CD4-positive, CD25-positive, alpha-beta regulatory T cell (primary cell): ENCODE data around the gene LRRC74A. TPM values are rescaled to one million over a fixed set of nuclear protein-coding genes. Genes with fewer than 3 reads are reported as not detected.

Experiments used
- ATAC-seq, 2 donors: fragments of 150-1000 bp; cut with Tn5 transposase; one replicate each; pipeline ENCODE4 v1.10.0; 2021; ENCODE audit warnings: low read depth in 2 of 2, moderate number of reproducible peaks in 2 of 2, moderate library complexity in 1 of 2
- DNase-seq, 3 donors: peaks; one replicate each; pipeline versions ENCODE4 v3.0.0 to v3.0.0-alpha.2; 2012 to 2022; ENCODE audit warnings: mixed read lengths in 1 of 3
- H3K27ac ChIP-seq: one replicate; pipeline ENCODE4 v1.7.0; 2013; ENCODE audit warnings: mild to moderate bottlenecking, low read length; ENCODE audit not compliant: insufficient read depth, poor library complexity, severe bottlenecking
- H3K27me3 ChIP-seq: one replicate; pipeline ENCODE4 v1.7.0; 2013; ENCODE audit warnings: low read length; ENCODE audit not compliant: control insufficient read depth, insufficient read depth
- H3K36me3 ChIP-seq: one replicate; pipeline ENCODE4 v1.7.0; 2013; ENCODE audit warnings: mild to moderate bottlenecking, low read length, moderate library complexity; ENCODE audit not compliant: control insufficient read depth, insufficient read depth
- H3K4me1 ChIP-seq: 2 replicates; pipeline ENCODE4 v1.7.0; 2013; ENCODE audit warnings: mild to moderate bottlenecking, low read length; ENCODE audit not compliant: insufficient read depth, control insufficient read depth, poor library complexity, severe bottlenecking
- H3K4me3 ChIP-seq: one replicate; pipeline ENCODE4 v1.7.0; 2013; ENCODE audit warnings: low read depth, mild to moderate bottlenecking, low read length, moderate library complexity
- H3K9me3 ChIP-seq, 2 experiments: 1 replicate in 1 of 2; 2 replicates in 1 of 2; pipeline ENCODE4 v1.7.0; 2013; ENCODE audit warnings: low read length in 2 of 2, mild to moderate bottlenecking in 1 of 2, moderate library complexity in 1 of 2; ENCODE audit not compliant: control insufficient read depth in 2 of 2
- H3K27ac Mint-ChIP-seq, 3 donors: one replicate each; pipeline ENCODE4 v1.8.0; 2020 to 2022; ENCODE audit warnings: mild to moderate bottlenecking in 3 of 3, mixed read lengths in 3 of 3, moderate library complexity in 2 of 3
- H3K27me3 Mint-ChIP-seq: one replicate; pipeline ENCODE4 v1.8.0; 2022; ENCODE audit warnings: mild to moderate bottlenecking, mixed read lengths
- H3K36me3 Mint-ChIP-seq: one replicate; pipeline ENCODE4 v1.8.0; 2020; ENCODE audit warnings: mixed read lengths
- H3K4me1 Mint-ChIP-seq, 4 donors: one replicate each; pipeline ENCODE4 v1.8.0; 2020 to 2022; ENCODE audit warnings: mixed read lengths in 4 of 4, mild to moderate bottlenecking in 1 of 4
- H3K4me3 Mint-ChIP-seq, 4 donors: one replicate each; pipeline ENCODE4 v1.8.0; 2020 to 2022; ENCODE audit warnings: mild to moderate bottlenecking in 4 of 4, mixed read lengths in 4 of 4, moderate library complexity in 3 of 4
- H3K9me3 Mint-ChIP-seq, 7 donors: one replicate each; pipeline ENCODE4 v1.8.0; 2020 to 2022; ENCODE audit warnings: mixed read lengths in 7 of 7, mild to moderate bottlenecking in 3 of 7, moderate library complexity in 2 of 7
- polyA plus RNA-seq, 4 donors: library from polyadenylated mRNA; unstranded; fragments of 300-500 nt; fragmentation: Illumina TruSeq; gene quantifications; one replicate each; pipeline ENCODE4 v1.2.3, GENCODE V29; 2021
- total RNA-seq: library from RNA; stranded (reverse); gene quantifications from one replicate; pipeline ENCODE4 v1.2.3, GENCODE V29; 2022

LRRC74A gene
- total and polyA plus RNA-seq, 5 donors from 2014 or later = not detected

- Histone ChIP-seq H3K36me3 (no peaks in the 10 kb centered on the region), H3K27me3 (peaks cover 1% of the 10 kb centered on the region), H3K27ac (no peak overlapping the region), H3K4me1 (peaks cover 6% of the 10 kb centered on the region), H3K4me3 (no peak overlapping the region), H3K9me3 (no peaks in the 10 kb centered on the region)
- H3K36me3 Mint-ChIP-seq = no peaks in the 10 kb centered on the region
- H3K4me3 Mint-ChIP-seq = peak overlapping the region in 1 of 4 donors; percentile 10
- H3K4me1 Mint-ChIP-seq = peaks cover 0 to 15% (median 4%) of the 10 kb centered on the region in 4 donors
- ATAC-seq (no peak), DNase-seq (no peak)
- peaks cover 27% of the 10 kb centered on the region for H3K27me3 Mint-ChIP-seq
- H3K9me3 Mint-ChIP-seq = peaks cover 0 to 1% (median 0%) of the 10 kb centered on the region in 7 donors
- no peak overlapping the region for H3K27ac Mint-ChIP-seq
Observed at GRCh38 chr14:76862546-76863282, 36.5 kb downstream of the LRRC74A start.

- ATAC-seq (no peak), DNase-seq (no peak)
- Mint-ChIP-seq H3K4me1 (peaks cover 0 to 24% (median 4%) of the 10 kb centered on the region in 4 donors), H3K27ac (peak overlapping the region in 2 of 3 donors; percentile 51 to 79), H3K4me3 (no peak overlapping the region), H3K36me3 (no peaks in the 10 kb centered on the region), H3K9me3 (peaks cover 0 to 1% (median 0%) of the 10 kb centered on the region in 7 donors), H3K27me3 (peaks cover 28% of the 10 kb centered on the region)
- Histone ChIP-seq H3K27ac (no peak overlapping the region), H3K9me3 (no peaks in the 10 kb centered on the region), H3K27me3 (peaks cover 1% of the 10 kb centered on the region), H3K4me1 (peaks cover 10% of the 10 kb centered on the region), H3K4me3 (no peak overlapping the region), H3K36me3 (no peaks in the 10 kb centered on the region)
Observed at GRCh38 chr14:76863724-76864407, 37.7 kb downstream of the LRRC74A start.

GRCh38 chr14:76866456-76866855, 40.2 kb downstream of the LRRC74A start:
- H3K27me3 ChIP-seq = peaks cover 5% of the 10 kb centered on the region
- DNase-seq (no peak), ATAC-seq (no peak)
- H3K27ac ChIP-seq = no peak overlapping the region
- no peaks in the 10 kb centered on the region for H3K9me3 ChIP-seq
- no peaks in the 10 kb centered on the region for H3K36me3 ChIP-seq
- no peaks in the 10 kb centered on the region for H3K36me3 Mint-ChIP-seq
- H3K4me1 ChIP-seq = peaks cover 10% of the 10 kb centered on the region
- no peaks in the 10 kb centered on the region for H3K9me3 Mint-ChIP-seq
- H3K4me3 ChIP-seq = no peak overlapping the region
- no peak overlapping the region for H3K4me3 Mint-ChIP-seq
- peaks cover 23% of the 10 kb centered on the region for H3K27me3 Mint-ChIP-seq
- H3K4me1 Mint-ChIP-seq = peaks cover 0 to 24% (median 4%) of the 10 kb centered on the region in 4 donors
- H3K27ac Mint-ChIP-seq = no peak overlapping the region

GRCh38 chr14:76867516-76868453, 41.6 kb downstream of the LRRC74A start:
- H3K27ac Mint-ChIP-seq = peak overlapping the region in 1 of 3 donors; percentile 75
- no peak overlapping the region for H3K4me3 ChIP-seq
- H3K4me3 Mint-ChIP-seq = peak overlapping the region in 2 of 4 donors; percentile 15 to 50
- no peak overlapping the region for H3K27ac ChIP-seq
- peaks cover 10% of the 10 kb centered on the region for H3K4me1 ChIP-seq
- H3K27me3 Mint-ChIP-seq = peaks cover 24% of the 10 kb centered on the region
- H3K36me3 Mint-ChIP-seq = no peaks in the 10 kb centered on the region
- no peaks in the 10 kb centered on the region for H3K36me3 ChIP-seq
- H3K9me3 ChIP-seq = no peaks in the 10 kb centered on the region
- H3K4me1 Mint-ChIP-seq = peaks cover 0 to 24% (median 4%) of the 10 kb centered on the region in 4 donors
- H3K27me3 ChIP-seq = peaks cover 5% of the 10 kb centered on the region
- no peaks in the 10 kb centered on the region for H3K9me3 Mint-ChIP-seq
- DNase-seq (peak in 2 of 3 donors; percentile 23 to 56), ATAC-seq (peak; percentile 73 to 82)

GRCh38 chr14:76868454-76869170, 42.4 kb downstream of the LRRC74A start:
- H3K9me3 Mint-ChIP-seq = no peaks in the 10 kb centered on the region
- DNase-seq (no peak), ATAC-seq (no peak)
- H3K4me1 Mint-ChIP-seq = peaks cover 0 to 24% (median 5%) of the 10 kb centered on the region in 4 donors
- peaks cover 10% of the 10 kb centered on the region for H3K4me1 ChIP-seq
- peaks cover 31% of the 10 kb centered on the region for H3K27me3 Mint-ChIP-seq
- peaks cover 5% of the 10 kb centered on the region for H3K27me3 ChIP-seq
- no peak overlapping the region for H3K27ac Mint-ChIP-seq
- H3K36me3 Mint-ChIP-seq = no peaks in the 10 kb centered on the region
- no peaks in the 10 kb centered on the region for H3K36me3 ChIP-seq
- H3K4me3 Mint-ChIP-seq = no peak overlapping the region
- H3K27ac ChIP-seq = no peak overlapping the region
- no peak overlapping the region for H3K4me3 ChIP-seq
- H3K9me3 ChIP-seq = no peaks in the 10 kb centered on the region

- ATAC-seq (no peak), DNase-seq (peak in 1 of 3 donors; percentile 22)
- Mint-ChIP-seq H3K27me3 (peaks cover 38% of the 10 kb centered on the region), H3K27ac (no peak overlapping the region), H3K4me3 (no peak overlapping the region), H3K36me3 (no peaks in the 10 kb centered on the region), H3K9me3 (no peaks in the 10 kb centered on the region), H3K4me1 (peaks cover 0 to 13% (median 5%) of the 10 kb centered on the region in 4 donors)
- H3K4me1 ChIP-seq = peaks cover 10% of the 10 kb centered on the region
- H3K27me3 ChIP-seq = peaks cover 3% of the 10 kb centered on the region
- H3K27ac ChIP-seq = no peak overlapping the region
- no peak overlapping the region for H3K4me3 ChIP-seq
- no peaks in the 10 kb centered on the region for H3K36me3 ChIP-seq
- H3K9me3 ChIP-seq = peaks cover 2% of the 10 kb centered on the region in 2 experiments
Observed at GRCh38 chr14:76870166-76870565, 44.0 kb downstream of the LRRC74A start.
